Activated T-helper 1 cell treated with anti-CD3 and anti-CD28 coated beads, Interleukin-2, amount 50 U/mL, for 16 hours (primary cell): ENCODE data around the gene DIDO1.
"Not testable (repeated sequence)": the region's sequence is repeated elsewhere in the genome, so short reads cannot be mapped to it uniquely, and the experiment has no call there.

Experiments used
- DNase-seq, 2 donors: peaks; one replicate each; pipeline ENCODE4 v3.0.0-alpha.2; 2020; ENCODE audit warnings: low read depth in 1 of 2, low spot score in 1 of 2

The DIDO1 gene

DNA sequence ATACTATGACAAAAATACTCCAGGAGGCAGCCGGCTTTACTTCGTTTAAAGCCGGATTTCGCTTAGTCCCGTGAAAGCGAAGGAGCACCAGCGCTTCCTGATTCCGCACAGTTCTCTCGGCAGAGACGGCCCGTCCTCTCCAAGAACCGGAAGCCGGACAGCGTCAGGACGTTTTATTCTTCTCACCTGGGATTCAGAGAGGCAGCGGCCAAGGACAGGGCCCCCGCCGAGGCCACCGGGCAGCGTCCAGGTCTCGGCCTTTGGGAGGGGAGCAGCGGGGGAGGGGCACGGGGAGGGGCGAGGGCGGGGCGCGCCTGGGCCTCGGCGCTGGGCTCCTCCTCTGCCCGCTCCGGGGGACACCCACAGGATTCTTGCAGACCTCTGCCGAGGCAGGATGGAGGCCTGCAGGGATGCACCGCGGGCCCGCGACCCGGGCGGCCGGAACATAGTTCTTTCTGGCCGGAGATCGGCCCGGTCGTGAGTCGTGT lies 2.8 kb upstream of the DIDO1 start:
- peak; percentile 14 to 56 for DNase-seq

- DNase-seq: no peak
Measured at GRCh38 chr20:62928246-62928939, 2.1 kb upstream of the DIDO1 start.

DNA sequence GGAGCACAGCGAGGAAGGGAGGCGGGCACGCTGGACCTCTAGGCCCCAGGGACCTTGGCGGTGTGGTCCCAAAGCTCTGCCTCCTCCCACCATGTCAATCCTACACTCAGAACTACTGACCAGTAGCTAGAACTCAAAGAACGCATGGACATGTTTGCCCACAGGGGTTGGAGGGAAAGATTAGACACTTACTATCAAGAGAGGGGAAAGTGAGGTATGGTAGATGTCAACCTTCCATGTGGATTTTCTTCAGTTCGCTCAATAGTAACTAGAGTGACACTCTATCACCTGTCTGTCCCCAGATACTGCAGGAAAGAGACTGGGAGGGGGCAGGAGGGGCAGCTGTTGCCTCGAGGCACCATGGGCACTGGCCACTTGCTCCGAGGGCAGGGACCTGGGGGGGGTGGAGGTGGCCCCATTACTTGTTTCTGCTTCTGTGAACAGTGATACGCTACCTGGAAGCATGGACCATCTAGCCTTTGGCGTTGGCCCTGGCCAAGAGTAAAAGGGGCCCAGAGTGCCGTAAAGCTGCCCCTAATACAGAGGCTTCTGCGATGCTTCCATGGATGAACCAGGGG lies 912 bp upstream of the DIDO1 start:
- no peak for DNase-seq

DNA sequence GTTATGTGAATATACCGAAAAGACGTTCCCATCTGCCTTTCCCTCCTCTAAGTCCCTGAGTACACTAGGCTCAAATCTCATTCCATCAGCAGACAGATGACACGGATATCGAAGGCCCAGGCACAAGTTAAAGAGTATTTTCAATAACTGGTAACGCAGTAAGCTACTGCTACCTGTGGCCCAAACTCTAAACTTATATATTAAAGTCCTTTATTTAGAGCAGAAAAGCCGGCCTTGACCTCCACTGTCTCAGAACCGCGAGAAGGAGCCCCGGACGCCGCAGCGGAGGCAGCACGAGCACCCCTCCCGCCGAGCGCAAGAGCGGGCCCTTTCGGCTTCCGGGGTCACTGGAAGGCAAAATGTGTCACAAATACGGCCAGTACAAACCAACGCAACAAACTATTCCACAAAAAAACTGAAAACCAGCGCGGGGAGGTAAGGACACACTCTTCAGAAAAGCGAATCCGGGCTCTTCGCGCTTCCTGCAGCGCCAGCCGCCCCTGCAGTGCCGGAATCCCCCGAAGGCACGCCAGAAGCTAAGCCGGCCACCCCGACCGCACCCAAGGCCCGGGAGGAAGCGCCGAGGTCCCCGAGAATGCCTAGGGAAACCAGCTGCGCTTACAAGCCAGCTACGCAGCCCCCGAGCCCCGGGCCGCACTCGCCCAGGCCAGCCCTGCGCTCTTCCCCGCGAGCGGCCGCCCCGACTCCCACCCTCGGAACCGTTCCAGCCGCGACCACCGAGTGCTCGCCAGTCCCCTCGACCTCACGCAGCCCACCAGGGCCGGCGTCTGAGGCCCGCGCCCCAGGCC lies 681 bp downstream of the DIDO1 start:
- DNase-seq: no peak

- no peak for DNase-seq
Measured at GRCh38 chr20:62925076-62925419, 1.3 kb downstream of the DIDO1 start.

GRCh38 chr20:62924442-62925075 lies 1.7 kb downstream of the DIDO1 start:
- DNase-seq: no peak

DNA sequence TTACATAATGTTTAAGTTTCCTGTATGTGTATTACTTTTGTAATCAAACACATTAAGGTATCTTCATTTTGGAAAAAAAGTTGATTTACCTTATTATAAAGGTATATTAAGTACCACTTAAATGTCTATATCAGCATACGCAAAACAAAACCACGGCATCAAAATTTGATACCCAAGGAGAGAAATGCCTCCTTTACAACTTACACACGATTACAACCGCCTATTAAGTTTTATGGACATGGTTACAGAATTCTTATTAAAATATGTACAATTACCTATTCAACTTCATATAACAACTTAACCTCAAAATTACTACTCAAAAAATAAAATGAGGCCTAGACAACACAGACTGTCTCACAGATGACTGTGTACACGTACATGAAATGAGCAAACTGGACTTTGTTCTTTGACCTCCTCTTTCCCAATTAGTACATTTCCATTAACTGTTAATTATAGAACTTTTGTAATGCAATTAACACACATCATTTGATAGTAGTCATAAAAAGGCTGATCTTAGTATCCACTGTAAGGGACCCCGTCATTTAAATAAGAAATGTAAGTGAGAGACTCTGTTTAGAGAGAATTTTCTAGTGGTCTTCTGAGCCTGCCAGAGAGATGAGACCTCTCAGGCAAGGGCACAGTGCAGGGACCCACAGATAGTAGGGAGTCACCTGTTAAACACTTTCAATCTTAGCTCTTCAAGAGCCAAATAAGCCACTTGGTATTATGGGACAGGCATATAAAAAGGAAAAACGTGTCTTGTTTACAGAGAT lies 2.5 kb downstream of the DIDO1 start:
- DNase-seq: no peak

DNA sequence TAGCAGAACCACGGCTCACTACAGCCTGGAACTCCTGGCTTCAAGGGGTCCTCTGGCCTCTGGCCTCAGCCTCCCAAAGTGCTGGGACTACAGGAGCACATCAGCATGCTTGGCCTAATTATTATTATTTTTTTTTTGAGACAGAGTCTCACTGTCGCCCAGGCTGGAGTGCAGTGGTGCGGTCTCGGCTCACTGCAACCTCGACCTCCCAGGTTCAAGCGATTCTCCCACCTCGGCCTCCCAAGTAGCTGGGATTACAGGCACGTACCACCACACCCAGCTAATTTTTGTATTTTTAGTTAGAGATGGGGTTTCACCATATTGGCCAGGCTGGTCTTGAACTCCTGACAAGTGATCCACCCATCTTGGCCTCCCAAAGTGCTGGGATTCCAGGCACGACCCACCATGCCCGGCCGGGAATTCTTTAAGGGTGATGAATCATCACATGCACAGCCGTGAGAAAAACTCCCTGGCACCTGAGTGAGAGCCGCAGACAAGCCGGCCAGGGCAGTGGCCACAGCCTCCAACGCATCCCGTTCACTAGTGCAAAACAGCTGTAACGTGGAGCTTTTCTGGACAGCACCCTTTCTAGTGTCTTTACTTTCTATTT lies 3.1 kb downstream of the DIDO1 start:
- not testable (repeated sequence) for DNase-seq

DNA sequence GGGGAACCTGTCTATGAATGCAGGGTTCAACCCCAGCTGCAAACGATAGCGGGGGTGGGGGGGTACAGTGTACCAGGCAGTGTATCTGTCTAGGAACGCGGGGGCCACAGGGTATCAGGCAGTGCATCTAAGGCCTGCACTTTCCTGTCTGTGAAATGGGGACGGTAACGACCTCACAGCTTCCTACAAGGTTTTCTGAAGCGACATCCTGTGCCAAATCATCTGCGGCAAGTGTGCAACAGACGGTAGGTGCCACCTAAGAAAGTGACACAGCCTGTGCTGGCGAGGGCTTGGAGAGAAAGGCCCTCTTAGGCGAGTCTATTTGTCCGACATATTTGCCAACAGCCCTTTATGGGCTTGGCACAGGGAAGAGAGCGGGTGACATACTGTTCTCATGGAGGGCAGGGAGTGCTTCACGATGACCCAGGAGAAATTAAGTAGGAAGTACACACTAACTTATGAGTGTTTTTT lies 3.8 kb downstream of the DIDO1 start:
- DNase-seq: peak; percentile 29 to 36

GRCh38 chr20:62921119-62921687 lies 5.1 kb downstream of the DIDO1 start:
- peak in 1 of 2 donors; percentile 46 for DNase-seq

GRCh38 chr20:62920039-62920645 lies 6.2 kb downstream of the DIDO1 start:
- DNase-seq: no peak

- DNase-seq: no peak
Measured at GRCh38 chr20:62918831-62919230, 7.5 kb downstream of the DIDO1 start.

DNA sequence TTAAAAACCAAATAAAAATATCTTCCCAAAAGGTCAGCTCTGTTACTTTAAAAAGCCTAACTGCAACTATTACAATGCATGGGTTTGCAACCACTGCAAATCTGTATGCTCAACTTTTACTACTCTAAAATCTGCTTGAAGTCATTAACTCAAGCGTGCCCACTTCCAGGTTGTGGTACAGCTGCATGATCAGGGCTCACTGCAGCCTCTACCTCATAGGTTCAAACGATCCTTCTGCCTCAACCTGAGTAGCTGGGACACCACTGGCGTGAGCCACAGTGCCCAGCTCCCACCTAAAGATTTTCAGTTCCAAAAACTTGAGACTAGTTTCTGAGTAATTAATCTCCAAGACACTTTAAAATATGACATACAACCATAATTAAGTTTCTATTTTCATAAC lies 8.2 kb downstream of the DIDO1 start:
- DNase-seq: no peak

- DNase-seq: no peak
Measured at GRCh38 chr20:62917720-62918119, 8.6 kb downstream of the DIDO1 start.

- DNase-seq: no peak
Measured at GRCh38 chr20:62916703-62917476, 9.4 kb downstream of the DIDO1 start.

DNA sequence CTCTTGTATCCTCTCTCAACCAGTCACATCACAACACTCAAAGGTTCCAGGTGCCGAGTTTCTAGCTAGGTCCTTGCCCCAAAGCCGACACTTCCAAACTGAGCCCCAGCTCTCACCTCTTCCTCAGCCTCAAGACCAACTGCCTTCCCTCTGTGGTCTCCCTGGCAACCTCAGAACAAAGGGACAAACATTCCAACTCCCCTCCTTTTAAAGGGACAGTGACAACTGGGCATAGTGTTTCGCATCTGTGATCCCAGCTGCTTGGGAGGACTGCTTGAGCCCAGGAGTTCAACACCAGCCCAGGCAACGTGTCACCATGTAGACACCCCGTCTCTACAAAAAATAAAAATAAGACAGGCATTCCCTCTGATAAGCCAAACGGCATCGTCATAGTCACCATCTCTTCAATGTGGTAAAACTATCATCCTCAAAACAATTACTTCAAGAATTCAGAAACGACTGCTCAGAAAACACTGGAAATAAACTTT lies 11.3 kb downstream of the DIDO1 start:
- no peak for DNase-seq

- DNase-seq: no peak
Measured at GRCh38 chr20:62914436-62914835, 11.9 kb downstream of the DIDO1 start.

DNA sequence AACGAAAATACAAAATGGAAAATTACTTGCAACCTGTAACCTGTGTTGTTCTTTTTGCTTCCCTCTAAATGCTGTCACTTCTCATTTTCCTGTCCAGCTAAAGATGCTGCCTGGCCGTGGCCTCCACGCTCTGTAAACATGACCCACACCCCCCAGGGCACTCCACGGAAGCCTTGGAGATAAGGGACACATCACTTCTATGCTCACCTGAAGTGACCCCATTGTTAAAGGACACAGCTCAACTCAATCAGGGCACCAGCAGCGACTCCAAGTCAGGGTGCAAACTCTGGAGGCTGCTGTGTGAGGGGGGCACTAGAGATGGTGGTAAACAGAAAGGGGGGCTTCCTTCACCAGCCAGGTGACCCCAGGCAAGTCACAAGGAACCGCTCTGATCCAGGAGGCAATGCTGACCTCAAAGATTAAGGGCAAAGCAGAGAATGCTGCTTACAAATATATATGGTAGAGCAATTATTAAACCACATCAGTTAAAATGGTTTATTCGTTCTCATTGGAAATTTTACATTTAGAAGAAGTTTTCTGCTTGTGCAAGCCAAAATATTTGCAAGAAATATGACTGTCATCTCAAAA lies 13.2 kb downstream of the DIDO1 start:
- no peak for DNase-seq
